Measurements from ENCODE around the gene DHDDS. TPM values are rescaled to one million over a fixed set of nuclear protein-coding genes. Genes with fewer than 3 reads are reported as not detected.

DHDDS gene
- total RNA-seq, 2 donors from 2014 or later: 28.9 to 39.0 TPM

DNA sequence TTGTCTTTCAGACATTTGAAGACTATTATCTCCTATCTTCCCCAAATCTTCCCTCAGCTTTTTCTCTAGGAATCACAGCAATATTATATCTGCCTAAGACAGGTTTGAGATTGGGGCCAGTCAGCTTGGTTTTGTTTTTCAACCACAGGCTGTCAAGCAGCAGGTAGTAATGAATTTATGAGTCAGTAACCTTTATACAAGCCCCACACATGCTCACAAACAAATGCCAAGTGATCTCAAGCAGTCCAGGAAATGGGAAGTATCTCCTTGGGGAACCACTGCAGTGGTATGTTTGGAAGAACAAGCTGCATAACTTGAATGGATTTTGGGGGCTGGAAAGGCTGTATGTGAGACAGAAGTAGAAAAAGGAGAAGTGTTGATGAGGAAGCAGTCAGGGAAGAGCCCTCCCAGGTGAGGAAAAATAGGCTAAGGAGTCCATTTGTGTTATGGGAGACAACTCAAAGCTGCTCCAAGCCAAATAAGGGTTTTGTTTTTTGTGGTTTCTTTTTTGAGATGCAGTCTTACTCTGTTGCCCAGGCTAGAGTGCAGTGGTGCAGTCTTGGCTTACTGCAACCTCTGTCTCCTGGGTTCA is 2.1 kb downstream of the DHDDS start:
- Histone ChIP-seq H3K9me3 (no peaks in the 10 kb centered on the region), H3K27ac (no peak overlapping the region), H3K4me1 (replicated peaks) (peaks cover 6% of the 10 kb centered on the region), H3K27me3 (replicated peaks; ENCODE audit: insufficient read depth) (no peaks in the 10 kb centered on the region), H3K36me3 (peaks cover 0 to 9% of the 10 kb centered on the region in 2 donors), H3K4me3 (no peak overlapping the region)
- no peak for DNase-seq (ENCODE audit: low spot score)
- TF ChIP-seq POLR2A (IDR thresholded peaks at IDR 0.05): no peak
- no peak for TF ChIP-seq POLR2AphosphoS5 (IDR thresholded peaks at IDR 0.05)
- TF ChIP-seq, protein P1, sequence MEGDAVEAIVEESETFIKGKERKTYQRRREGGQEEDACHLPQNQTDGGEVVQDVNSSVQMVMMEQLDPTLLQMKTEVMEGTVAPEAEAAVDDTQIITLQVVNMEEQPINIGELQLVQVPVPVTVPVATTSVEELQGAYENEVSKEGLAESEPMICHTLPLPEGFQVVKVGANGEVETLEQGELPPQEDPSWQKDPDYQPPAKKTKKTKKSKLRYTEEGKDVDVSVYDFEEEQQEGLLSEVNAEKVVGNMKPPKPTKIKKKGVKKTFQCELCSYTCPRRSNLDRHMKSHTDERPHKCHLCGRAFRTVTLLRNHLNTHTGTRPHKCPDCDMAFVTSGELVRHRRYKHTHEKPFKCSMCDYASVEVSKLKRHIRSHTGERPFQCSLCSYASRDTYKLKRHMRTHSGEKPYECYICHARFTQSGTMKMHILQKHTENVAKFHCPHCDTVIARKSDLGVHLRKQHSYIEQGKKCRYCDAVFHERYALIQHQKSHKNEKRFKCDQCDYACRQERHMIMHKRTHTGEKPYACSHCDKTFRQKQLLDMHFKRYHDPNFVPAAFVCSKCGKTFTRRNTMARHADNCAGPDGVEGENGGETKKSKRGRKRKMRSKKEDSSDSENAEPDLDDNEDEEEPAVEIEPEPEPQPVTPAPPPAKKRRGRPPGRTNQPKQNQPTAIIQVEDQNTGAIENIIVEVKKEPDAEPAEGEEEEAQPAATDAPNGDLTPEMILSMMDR (IDR thresholded peaks at IDR 0.05): no peak
- intact Hi-C loops (cut with DNase I): loop anchor here (5.0 kb wide), 1 partner anchor 38 kb away; the partner anchor contains the start of gene HMGN2

DNA sequence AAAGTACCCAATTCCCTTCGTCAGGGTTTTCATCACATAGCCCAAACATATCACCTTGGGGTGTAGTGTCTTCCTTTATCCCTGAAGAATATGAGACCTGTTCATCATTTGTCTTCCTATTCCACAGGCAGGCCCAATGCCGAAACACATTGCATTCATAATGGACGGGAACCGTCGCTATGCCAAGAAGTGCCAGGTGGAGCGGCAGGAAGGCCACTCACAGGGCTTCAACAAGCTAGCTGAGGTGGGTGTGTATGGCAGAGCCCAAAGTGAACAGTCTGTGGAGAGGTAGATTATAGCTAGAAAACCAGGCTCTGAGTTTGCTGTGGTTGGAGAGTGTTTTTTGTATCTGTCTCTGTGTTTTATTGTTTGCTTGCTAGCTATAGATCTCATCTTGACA is 5.9 kb downstream of the DHDDS start:
- no peak for DNase-seq (ENCODE audit: low spot score)
- TF ChIP-seq POLR2A (IDR thresholded peaks at IDR 0.05) (no peak), POLR2AphosphoS5 (IDR thresholded peaks at IDR 0.05) (no peak)
- TF ChIP-seq, protein P1 (IDR thresholded peaks at IDR 0.05): no peak

DNA sequence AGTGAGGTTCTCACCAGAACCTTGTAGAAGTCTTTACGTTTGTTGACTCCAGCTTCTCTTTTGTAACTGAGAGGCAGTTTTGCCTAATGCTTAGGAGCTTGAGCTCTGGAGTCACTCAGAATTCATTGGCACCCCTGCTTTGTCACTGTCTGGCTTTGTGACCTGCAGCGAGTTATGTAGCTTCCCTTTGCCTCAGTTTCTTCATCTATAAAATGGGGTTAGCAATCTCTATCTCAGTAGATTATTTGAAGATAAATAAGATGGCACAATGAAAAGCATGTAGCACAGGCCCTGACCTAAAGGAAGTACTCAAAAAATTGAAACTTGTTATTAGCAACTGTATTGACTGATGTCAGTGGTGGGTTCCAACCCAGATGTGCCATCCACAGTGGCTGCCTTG is 8.1 kb downstream of the DHDDS start:
- H3K36me3 ChIP-seq: peaks cover 0 to 17% of the 10 kb centered on the region in 2 donors
- no peak overlapping the region for H3K27ac ChIP-seq
- no peak for DNase-seq (ENCODE audit: low spot score)
- TF ChIP-seq POLR2A (IDR thresholded peaks at IDR 0.05) (no peak), POLR2AphosphoS5 (IDR thresholded peaks at IDR 0.05) (no peak)
- TF ChIP-seq, protein P1 (IDR thresholded peaks at IDR 0.05): no peak
- H3K4me3 ChIP-seq: no peak overlapping the region
- H3K27me3 ChIP-seq (replicated peaks; ENCODE audit: insufficient read depth): no peaks in the 10 kb centered on the region
- no peaks in the 10 kb centered on the region for H3K4me1 ChIP-seq (replicated peaks)
- WGBS: 96% methylated on average over 2 of the region's 2 CpGs
- intact Hi-C loops (cut with DNase I): no loop called here
- no peaks in the 10 kb centered on the region for H3K9me3 ChIP-seq

More for the DNA sequence above, 5.9 kb downstream of the DHDDS start:
- intact Hi-C loops (cut with DNase I): no loop called here
- H3K36me3 ChIP-seq: peaks cover 0 to 14% of the 10 kb centered on the region in 2 donors
- H3K4me1 ChIP-seq (replicated peaks): peaks cover 2% of the 10 kb centered on the region
- no peaks in the 10 kb centered on the region for H3K9me3 ChIP-seq
- H3K27ac ChIP-seq: no peak overlapping the region
- 97% methylated on average over 6 of the region's 6 CpGs for WGBS
- no peak overlapping the region for H3K4me3 ChIP-seq
- no peaks in the 10 kb centered on the region for H3K27me3 ChIP-seq (replicated peaks; ENCODE audit: insufficient read depth)

DNA sequence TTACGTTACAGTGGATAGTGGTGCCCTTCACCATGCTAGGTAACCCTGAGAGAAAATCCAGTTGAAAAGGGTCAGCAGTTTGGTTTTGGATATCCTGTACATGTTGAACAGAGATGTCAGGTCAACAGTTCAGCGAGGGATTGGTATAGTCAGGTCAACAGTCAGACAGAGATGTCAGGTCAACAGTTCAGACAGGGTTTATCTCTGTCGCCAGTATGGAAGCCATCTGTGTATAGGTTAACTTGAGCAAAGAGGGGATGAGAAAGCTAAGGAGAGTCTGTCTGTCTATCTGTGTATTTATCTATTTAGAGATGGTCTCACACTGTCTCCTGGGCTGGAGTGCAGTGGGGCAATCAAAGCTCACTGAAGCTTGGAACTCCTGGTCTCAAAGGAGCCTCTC is 17.7 kb downstream of the DHDDS start:
- intact Hi-C loops (cut with DNase I): no loop called here
- Histone ChIP-seq H3K4me1 (replicated peaks) (no peaks in the 10 kb centered on the region), H3K27ac (no peak overlapping the region), H3K36me3 (peaks cover 0 to 8% of the 10 kb centered on the region in 2 donors), H3K4me3 (no peak overlapping the region), H3K9me3 (no peaks in the 10 kb centered on the region), H3K27me3 (replicated peaks; ENCODE audit: insufficient read depth) (no peaks in the 10 kb centered on the region)
- DNase-seq (ENCODE audit: low spot score): no peak
- TF ChIP-seq, protein P1 (IDR thresholded peaks at IDR 0.05): no peak
- TF ChIP-seq POLR2A (IDR thresholded peaks at IDR 0.05): no peak
- no peak for TF ChIP-seq POLR2AphosphoS5 (IDR thresholded peaks at IDR 0.05)
- WGBS: 97% methylated on average over 3 of the region's 3 CpGs

DNA sequence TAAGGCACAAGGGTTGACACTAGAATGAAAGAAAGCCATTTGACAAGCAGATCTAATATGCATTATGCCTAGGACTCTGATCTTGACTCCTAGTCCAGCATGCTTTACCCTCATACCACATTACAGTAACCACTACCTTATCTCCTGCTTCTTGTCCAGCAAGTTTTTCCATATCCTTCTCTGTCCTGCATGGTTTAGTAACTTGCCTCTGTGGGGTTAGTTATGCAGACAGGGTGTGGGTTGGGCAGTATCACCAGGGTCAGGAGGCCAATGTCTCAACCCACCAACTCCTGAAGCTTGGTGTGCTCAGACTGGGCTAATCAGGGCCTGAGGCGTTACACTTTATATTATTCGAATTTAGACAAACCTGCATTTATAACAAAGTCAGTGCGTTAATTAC is 18.8 kb downstream of the DHDDS start:
- H3K4me3 ChIP-seq: no peak overlapping the region
- H3K4me1 ChIP-seq (replicated peaks): no peaks in the 10 kb centered on the region
- intact Hi-C loops (cut with DNase I): no loop called here
- H3K27ac ChIP-seq: no peak overlapping the region
- WGBS: 90% methylated on average over 3 of the region's 3 CpGs
- TF ChIP-seq POLR2AphosphoS5 (IDR thresholded peaks at IDR 0.05) (no peak), POLR2A (IDR thresholded peaks at IDR 0.05) (no peak)
- TF ChIP-seq, protein P1 (IDR thresholded peaks at IDR 0.05): no peak
- H3K9me3 ChIP-seq: no peaks in the 10 kb centered on the region
- peaks cover 0 to 8% of the 10 kb centered on the region in 2 donors for H3K36me3 ChIP-seq
- H3K27me3 ChIP-seq (replicated peaks; ENCODE audit: insufficient read depth): no peaks in the 10 kb centered on the region
- DNase-seq (ENCODE audit: low spot score): no peak

Data from prostate gland (tissue), 2 donors.